Umbilical cord (tissue), 2 donors: ENCODE data around the gene RIC1. TPM values are rescaled to one million over a fixed set of nuclear protein-coding genes. Genes with fewer than 3 reads are reported as not detected.
A peak's percentile ranks its signal among the peaks of the same experiment; 100 is the strongest.
"Not testable (repeated sequence)": the region's sequence is repeated elsewhere in the genome, so short reads cannot be mapped to it uniquely, and the experiment has no call there.

Experiments used
- DNase-seq: peaks from one replicate; pipeline ENCODE4 v3.0.0-alpha.2; 2015; ENCODE audit warnings: low spot score
- total RNA-seq: library from RNA; depleted of rRNA; stranded (reverse); fragments of >200 nt; gene quantifications from one replicate; pipeline ENCODE4 v1.2.3, GENCODE V29; 2014; ENCODE audit warnings: low replicate concordance; ENCODE audit not compliant: insufficient read depth

The RIC1 gene
- total RNA-seq, 1 donor from 2014 or later: 45.5 TPM

- DNase-seq: no peak
These were observed 36.2 kb downstream of the RIC1 start for GRCh38 chr9:5665059-5665458.

DNA sequence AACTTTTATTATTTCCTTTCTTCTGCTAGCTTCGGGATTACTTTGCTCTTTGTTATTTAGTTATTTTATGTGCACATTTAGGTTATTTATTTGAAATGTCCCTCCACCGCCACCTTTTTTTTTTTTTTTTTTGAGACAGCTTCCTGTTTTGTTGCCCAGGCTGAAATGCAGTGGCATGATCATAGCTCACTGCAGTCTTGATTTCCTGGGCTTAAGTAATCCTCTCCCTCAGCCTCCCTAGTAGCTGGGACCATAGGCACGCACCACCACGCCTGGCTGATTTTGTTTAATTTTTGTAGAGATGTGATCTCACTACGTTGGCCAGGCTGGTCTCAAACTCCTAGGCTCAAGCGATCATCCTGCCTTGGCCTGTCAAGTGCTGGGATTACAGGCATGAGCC is 38.5 kb downstream of the RIC1 start:
- DNase-seq: no peak

DNA sequence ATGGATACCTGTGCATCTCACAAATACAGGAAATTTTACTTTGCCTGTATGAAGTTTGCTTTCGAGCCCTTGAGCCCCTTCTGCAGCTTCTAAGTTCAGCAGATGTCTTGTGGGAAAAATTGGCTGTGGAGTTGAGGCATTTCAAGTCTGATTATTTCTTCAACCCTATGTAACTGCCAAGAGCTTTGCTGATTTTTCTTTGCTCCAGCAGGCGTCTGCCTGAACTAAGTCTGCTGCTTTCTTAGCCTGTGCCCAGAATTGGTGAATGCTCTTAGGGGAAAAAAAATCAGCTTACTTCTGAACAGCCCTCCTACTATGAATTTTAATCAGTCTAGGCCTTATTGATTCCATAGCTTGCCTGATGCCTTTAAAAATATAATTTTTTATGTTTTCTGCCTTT is 41.2 kb downstream of the RIC1 start:
- DNase-seq: no peak

DNA sequence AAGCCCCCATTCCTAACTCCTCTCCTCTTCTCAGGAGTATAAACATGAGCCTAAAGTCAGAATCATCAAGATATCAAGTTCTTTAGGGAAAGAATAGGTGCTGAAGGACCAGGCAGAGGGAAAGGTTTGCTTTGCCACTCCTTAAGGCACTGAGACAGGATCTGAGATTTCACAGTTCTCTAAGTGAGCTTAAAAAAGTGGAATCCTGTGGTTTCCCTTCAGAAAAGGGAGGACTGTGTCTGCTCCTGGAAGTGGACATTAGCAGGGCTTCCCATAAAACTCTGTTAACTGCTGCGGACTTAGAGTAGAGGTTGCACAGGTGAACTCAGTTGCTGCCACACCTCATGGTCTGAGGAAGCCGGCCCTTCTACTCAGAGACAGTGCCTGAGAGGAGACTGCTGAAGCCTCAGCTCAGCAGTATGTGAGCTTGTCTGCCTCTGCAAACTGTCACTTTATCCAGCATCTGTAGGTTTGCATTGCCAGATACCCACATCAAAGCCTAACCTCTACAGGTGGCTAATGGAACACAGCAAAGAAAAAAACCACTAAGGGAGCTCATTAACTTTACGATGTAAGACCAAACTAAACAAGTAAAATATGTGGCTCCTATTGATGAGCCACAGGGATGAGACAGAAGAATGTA is 42.9 kb downstream of the RIC1 start:
- no peak for DNase-seq

- DNase-seq: not testable (repeated sequence)
These were observed 46.1 kb downstream of the RIC1 start for GRCh38 chr9:5675046-5675445.

DNA sequence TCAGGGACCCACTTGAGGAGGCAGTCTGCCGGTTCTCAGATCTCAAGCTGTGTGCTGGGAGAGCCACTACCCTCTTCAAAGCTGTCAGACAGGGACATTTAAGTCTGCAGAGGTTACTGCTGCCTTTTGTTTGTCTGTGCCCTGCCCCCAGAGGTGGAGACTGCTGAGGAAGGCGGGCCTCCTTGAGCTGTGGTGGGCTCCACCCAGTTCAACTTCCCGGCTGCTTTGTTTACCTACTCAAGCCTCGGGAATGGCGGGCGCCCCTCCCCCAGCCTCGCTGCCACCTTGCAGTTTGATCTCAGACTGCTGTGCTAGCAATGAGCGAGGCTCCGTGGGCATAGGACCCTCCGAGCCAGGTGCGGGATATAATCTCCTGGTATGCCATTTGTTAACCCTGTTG is 54.7 kb downstream of the RIC1 start:
- not testable (repeated sequence) for DNase-seq

DNA sequence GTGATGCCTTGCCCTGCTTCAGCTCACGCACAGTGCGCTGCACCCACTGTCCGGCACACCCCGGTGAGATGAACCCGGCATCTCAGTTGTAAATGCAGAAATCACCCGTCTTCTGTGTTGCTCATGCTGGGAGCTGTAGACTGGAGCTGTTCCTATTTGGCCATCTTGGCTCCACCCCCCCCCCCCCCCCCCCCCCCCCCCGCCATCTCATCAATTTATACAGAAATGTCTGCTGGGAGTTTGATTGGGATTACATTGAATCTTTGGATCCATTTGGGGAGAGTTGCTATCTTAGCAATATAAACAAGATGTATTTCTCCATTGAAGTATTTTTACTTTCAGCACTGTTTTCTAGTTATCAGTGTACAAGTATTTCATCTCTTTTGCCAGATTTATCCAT is 55.2 kb downstream of the RIC1 start:
- no peak for DNase-seq

GRCh38 chr9:5688109-5688508 is 59.2 kb downstream of the RIC1 start:
- no peak for DNase-seq

DNA sequence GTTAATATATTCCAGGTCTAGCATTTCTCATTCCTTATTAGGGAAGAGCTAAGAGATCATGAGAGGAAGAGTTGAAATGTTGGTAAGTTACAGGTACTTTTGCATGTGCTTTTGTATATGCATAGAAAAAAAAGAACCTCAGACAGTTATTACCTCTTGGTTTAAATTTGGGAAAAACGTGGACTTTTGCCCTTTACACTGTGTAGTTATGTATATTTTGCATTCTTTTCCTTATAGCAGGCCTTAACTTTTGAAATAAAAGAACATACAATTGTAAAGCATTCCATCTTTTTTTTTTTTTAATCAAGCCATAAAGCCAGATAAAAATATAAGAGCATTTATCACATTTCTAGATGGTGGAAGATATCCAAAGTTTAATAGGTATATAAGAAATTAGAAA is 61.4 kb downstream of the RIC1 start:
- DNase-seq: no peak

GRCh38 chr9:5695860-5696259 is 67.0 kb downstream of the RIC1 start:
- no peak for DNase-seq

GRCh38 chr9:5696884-5697283 is 68.0 kb downstream of the RIC1 start:
- no peak for DNase-seq

GRCh38 chr9:5698004-5698403 is 69.1 kb downstream of the RIC1 start:
- DNase-seq: no peak

GRCh38 chr9:5698810-5699556 is 70.1 kb downstream of the RIC1 start:
- DNase-seq: no peak

DNA sequence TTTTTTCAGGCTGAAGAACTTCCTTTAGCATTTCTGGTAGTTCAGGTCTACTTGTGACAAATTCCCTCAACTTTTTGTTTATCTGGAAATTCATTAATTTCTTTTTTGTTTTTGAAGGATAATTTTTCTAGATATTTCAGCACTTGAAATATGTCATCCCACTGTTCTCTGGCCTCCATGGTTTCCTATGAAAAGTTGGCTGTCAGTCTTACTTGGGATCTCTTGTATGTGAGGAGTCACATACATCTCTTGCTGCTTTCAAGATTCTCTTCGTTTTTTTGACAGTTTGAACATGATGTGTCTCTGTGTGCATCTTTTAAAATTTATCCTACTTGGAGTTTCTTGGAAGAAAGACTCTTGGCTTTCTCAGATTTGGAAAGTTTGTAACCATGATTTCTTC is 79.5 kb downstream of the RIC1 start:
- no peak for DNase-seq

- no peak for DNase-seq
These were observed 83.9 kb downstream of the RIC1 start for GRCh38 chr9:5712651-5713390.

- DNase-seq: no peak
These were observed 85.8 kb downstream of the RIC1 start for GRCh38 chr9:5714501-5715401.

DNA sequence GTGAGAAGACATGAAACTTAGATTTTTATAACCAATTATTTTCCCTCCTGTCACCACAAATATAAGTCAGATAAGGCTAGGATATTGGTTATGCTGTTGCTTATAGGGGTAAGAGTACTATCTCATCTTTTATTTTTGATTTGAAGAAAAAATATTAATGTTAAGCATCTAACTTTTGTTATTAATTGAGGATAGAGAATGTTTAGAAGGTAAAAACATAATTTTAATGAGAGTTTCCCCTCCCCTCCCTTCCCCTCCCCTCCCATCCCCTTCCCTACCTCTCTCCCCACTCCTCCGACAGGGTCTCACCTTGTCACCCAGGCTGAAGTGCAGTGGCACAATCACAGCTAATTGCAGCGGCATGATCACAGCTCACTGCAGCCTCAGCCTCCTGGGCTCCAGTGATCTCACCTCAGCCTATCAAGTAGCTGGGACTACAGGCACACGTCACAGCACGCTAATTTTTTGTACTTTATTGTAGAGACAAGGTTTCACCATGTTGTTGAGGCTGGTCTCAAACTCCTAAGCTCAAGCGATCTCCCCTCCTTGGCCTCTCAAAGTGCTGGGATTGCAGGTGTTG is 86.7 kb downstream of the RIC1 start:
- no peak for DNase-seq

DNA sequence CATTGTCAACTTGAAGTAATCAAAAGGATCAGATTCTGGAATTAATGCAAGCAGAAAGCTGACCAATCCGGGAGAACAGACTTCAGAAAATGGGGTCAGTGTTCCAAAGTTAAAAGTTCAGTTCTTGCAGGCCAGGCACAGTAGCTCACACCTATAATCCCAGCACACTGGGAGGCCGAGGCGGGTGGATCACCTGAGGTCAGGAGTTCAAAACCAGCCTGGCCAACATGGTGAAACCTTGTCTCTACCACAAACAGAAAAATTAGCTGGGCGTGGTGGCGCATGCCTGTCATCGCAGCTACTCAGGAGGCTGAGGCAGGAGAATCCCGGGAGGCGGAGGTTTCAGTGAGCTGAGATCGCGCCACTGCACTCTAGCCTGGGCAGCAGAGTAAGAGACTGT is 88.5 kb downstream of the RIC1 start:
- DNase-seq: not testable (repeated sequence)

DNA sequence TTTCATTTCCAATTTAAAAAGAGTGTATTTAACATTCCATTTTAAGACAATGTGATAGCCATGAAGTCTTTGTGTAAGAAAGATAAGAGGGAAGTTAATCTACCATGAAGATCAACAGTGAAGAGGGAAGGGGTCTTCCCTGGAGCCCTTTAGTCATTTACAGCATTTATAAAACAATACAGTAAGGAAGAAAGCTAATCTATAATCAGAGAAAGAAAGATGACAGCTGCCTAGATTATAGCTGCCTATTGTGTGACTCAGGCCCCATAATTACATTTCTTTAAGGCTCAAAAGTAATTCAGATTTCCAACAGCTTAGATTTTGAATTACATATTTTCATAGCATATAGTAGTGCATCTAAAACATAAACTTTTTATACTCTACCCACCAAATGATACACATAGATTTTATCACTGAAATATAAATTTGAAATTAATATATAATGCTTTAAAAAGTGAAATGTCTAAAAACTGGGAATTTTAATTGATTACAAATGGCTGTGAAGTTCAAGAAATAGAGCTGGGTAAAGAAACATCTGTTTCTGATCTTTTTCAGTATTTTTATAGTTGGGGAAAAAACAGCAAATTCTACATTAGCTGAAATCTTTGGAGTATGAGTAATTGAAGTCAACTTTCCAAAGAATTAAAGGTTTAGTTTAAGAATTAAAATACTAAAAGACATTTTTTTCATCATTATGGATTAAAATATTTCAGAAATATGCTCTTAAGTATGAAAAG is 89.6 kb downstream of the RIC1 start:
- peak; percentile 3 for DNase-seq

DNA sequence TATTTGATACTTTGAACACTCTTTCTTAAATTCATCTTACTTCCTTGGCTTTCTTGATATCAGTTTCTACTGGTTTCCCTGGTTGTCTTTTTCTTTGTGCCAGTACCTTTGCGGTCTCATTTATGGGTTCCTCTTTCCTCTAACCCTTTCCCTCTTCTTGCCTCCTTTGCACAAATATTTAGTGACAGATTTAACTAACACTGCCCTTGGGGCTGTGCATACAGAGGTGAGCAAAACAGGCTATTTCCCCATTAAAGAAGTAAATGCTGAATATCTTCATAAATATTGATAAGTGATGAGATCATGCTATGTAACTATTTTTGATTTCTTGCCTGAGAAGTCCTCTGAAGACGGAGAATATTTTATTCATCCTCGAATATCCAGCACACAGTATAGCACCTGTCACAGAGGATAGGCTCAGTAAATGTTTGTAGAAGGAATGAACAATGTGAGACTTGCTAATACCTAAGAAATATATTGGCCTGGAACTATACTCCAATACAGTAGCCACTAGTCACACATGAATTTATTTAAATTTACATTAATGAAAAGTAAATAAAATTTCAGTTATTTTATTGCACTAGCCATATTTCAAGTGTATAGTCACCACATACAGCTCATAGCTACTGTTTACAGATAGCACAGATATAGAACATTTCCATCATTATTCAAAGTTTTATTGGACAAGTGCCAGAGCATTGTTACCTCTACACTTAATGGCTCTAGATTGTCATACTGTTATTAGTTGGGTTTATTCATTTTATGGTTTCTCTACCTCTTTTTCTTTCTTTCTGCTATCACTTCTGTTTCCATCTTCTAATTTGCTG is 90.4 kb downstream of the RIC1 start:
- DNase-seq: no peak
